NOMO-1 treated with DMSO at 0.1 percent for 48 hours (cell line): ENCODE data around the gene APAF1.
A peak's percentile ranks its signal among the peaks of the same experiment; 100 is the strongest.
"Not testable (repeated sequence)": the region's sequence is repeated elsewhere in the genome, so short reads cannot be mapped to it uniquely, and the experiment has no call there.

Experiments used
- DNase-seq: peaks from one replicate; lab custom pipeline; 2025; ENCODE audit not compliant: unreplicated experiment; lab: John Stamatoyannopoulos, UW

The APAF1 gene, protein sequence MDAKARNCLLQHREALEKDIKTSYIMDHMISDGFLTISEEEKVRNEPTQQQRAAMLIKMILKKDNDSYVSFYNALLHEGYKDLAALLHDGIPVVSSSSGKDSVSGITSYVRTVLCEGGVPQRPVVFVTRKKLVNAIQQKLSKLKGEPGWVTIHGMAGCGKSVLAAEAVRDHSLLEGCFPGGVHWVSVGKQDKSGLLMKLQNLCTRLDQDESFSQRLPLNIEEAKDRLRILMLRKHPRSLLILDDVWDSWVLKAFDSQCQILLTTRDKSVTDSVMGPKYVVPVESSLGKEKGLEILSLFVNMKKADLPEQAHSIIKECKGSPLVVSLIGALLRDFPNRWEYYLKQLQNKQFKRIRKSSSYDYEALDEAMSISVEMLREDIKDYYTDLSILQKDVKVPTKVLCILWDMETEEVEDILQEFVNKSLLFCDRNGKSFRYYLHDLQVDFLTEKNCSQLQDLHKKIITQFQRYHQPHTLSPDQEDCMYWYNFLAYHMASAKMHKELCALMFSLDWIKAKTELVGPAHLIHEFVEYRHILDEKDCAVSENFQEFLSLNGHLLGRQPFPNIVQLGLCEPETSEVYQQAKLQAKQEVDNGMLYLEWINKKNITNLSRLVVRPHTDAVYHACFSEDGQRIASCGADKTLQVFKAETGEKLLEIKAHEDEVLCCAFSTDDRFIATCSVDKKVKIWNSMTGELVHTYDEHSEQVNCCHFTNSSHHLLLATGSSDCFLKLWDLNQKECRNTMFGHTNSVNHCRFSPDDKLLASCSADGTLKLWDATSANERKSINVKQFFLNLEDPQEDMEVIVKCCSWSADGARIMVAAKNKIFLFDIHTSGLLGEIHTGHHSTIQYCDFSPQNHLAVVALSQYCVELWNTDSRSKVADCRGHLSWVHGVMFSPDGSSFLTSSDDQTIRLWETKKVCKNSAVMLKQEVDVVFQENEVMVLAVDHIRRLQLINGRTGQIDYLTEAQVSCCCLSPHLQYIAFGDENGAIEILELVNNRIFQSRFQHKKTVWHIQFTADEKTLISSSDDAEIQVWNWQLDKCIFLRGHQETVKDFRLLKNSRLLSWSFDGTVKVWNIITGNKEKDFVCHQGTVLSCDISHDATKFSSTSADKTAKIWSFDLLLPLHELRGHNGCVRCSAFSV (N-terminal part only)

DNA sequence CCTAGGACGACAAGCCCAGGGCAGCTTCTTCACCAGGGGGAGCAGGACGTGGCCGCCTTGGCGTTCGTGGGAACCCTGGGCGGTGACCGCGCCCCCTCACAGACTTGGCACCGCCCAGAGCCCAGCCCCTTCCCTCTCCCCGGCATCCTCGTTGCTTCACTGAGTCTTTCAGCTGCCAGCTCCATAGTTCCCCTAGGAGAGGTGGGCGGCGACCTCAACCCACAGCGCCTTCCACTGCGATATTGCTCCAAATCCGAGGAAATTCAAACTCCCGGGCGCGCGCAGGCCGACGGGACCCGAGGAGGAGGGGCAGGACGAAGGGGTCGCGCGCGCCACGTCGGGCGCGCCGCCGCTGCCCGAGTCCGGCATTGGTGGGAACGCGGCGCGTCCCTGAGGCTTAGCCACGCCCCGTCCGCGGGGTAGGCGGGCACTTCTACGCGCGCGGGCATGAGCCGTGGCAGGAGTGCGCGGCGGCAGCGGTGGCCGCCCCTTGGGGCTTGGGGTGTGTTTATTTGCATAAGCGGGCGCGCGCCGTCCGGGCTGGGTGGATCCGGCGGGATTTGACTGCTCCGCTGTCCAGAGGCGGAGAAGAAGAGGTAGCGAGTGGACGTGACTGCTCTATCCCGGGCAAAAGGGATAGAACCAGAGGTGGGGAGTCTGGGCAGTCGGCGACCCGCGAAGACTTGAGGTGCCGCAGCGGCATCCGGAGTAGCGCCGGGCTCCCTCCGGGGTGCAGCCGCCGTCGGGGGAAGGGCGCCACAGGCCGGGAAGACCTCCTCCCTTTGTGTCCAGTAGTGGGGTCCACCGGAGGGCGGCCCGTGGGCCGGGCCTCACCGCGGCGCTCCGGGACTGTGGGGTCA, at the start of gene APAF1, which contains the start of gene IKBIP:
Gene APAF1, plus strand, starts transcription at position 579 of the 860 bp plus-strand sequence. CDS start 3,070 bp downstream, outside the sequence.
Gene IKBIP, minus strand, starts transcription at position 77 of the 860 bp plus-strand sequence. CDS start 87 bp downstream, outside the sequence.
- DNase-seq: peak; percentile 88

DNA sequence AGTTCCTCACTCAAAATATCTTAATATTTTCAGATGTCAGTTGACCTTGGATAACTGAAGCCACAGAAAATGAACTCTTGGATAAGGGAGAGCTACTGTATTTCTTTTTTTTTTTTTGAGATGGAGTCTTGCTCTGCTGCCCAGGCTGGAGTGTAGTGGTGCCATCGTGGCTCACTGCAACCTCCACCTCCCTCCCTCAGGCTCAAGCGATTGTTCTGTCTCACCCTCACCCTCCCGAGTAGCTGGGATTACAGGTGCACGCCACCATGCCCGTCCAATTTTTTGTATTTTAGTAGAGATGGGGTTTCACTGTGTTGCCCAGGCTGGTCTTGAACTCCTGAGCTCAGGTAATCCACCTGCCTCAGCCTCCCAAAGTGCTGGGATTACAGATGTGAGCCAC, 47.8 kb upstream of the APAF1 start:
- DNase-seq: not testable (repeated sequence)

DNA sequence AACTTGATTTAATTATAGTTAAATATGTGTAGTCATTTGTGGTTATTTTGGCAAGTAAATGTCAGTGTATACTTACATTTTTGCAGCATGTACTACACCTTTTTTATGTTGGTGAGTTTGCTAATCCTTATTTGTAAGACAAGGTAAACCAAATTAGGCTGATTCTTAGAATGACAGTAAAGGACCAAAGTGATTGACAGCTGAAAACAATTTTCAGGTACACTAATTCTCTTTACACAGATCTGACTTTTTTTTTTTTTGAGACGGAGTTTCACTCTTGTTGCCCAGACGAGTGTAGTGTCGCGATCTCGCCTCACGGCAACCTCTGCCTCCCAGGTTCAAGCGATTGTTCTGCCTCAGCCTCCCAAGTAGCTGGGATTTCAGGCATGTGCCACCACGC, 43.2 kb upstream of the APAF1 start:
- DNase-seq: no peak

DNA sequence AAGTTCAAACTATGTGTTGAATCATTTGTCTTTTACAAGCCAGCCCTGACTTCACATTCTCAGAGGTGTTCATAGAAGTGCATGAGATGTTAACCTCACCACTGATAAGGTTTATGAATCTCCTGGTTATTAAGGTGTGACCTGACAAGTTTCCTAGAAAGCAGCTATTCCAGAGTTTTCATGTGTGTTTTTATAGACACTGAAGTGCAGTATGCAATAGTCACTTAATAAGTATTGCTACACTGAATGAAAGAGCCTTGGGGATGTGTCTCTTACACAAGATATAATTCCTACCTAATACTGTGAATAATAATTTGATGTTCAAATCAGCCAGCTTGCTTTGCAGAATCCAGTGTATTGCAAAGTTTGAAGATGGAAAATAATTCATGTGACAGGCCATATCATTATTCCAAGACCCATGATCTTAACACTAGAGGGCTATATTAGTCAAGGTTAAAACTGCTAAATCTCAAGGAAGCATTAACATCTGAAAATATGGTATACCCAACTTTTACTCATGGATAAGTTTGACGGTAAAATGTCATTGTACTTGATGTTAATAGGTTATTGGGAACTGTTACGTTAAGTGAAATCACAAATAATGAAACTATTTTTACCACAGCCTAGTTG, 38.6 kb upstream of the APAF1 start:
- peak; percentile 79 for DNase-seq

DNA sequence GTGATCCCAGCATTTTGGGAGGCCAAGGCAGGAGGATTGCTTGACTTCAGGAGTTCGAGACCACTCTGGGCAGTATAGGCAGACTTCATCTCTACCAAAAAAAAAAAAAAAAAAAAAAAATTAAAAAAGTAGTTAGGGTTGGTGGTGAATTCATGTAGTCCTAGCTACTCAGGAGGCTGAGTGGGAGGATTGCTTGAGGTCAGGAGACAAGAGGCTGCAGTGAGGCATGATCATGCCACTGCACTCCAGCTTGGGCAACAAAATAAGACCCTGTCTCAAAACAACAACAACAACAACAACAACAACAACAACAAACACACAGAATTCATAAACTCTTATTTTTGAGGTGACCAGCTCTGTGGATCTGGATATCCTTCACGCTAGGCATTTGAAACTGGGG, 34.5 kb upstream of the APAF1 start:
- DNase-seq: no peak

DNA sequence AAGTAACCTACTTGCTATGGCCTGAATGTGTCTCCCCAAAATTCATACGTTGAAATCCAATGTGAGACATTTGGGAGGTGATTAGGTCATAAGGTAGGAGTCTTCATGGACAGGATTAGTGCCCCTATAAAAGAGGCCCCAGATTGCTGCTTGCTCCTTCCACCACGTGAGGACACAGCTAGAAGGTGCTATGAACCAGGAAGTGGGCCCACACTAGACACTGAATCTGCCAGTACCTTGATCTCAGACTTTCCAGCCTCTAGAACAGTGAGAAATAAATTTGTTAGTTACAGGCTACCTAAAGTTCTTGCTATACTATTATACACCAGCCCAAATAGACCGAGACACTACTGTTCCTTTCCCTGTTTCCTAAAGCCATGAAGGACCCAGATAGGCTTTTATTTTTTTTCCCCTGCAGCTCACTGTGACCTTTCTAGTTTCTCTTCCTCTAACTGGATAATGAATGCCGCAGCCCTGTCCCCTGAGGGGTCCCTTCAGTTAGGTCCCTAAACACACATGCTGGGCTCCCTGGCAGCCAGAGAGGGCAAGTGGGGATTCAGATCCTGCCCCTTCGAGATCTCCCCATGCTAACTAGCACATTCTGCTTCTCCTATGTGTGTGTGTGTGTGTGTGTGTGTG, 32.3 kb upstream of the APAF1 start:
- peak; percentile 88 for DNase-seq

DNA sequence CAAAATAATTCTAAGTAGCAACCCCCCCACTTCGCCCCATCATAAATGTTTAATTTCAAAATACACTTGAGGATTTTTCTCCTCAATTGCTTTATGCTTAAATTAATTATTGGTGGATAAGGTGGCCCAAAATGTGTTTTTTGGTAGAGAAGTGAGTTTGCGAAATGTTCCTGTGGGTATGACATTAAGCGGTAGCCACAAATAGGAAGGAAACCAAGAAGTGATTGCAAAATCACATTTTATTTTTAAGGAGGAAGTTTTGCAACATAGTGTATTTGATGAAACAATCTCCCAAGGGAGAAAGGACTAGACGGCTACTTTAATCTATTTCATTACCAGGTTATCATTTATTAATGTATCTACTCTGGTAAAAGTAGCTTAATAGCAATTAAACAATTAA, 26.1 kb upstream of the APAF1 start:
- DNase-seq: peak; percentile 95

DNA sequence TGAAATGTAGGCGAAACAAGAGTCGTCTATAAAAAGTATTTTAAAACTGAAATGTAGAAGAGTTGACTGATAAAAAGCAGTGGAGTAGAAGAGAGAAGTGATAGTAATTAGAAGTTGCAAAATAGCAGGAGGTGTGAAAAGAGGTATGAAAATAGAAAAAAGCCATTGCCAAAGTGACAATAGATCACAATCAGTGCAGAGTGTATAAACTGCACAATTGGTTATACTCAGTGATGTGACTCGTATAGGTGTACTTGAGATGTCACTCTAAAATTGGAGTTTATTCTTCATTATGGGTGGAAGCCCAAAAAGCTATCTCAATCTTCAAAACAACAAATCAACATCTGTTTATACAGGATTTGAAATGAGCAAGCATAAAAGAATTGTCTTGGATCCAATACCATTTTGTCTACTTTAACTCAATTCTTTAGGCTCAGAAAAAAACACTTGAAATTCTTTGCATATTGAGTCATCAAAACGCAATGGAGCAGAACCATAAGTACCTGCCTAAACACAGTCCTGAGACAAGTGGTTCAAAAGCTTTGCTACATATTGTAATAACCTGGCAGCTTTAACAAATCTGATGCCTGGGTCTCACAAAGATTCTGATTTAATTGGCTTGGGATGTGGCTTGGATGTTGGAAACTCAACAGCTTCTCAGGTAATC, 9.3 kb upstream of the APAF1 start:
- peak; percentile 35 for DNase-seq

DNA sequence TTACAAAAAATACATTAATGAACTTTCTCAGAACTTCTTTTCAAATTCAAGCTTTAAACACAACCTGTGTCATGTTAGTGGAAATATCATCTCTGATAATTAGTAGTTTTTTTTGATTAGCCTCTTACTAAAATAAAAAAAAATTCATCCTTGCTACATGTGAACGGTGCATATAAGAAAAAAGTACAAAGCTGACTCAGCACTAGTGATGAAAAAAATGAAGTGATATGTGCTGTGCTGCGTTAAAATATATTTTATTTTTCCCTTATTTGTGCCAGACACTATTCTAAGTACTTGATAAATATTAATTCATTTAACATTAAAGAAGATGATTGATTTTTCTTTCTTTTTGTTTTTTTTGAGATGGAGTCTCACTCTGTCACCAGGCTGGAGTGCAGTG, 8.0 kb upstream of the APAF1 start:
- no peak for DNase-seq

DNA sequence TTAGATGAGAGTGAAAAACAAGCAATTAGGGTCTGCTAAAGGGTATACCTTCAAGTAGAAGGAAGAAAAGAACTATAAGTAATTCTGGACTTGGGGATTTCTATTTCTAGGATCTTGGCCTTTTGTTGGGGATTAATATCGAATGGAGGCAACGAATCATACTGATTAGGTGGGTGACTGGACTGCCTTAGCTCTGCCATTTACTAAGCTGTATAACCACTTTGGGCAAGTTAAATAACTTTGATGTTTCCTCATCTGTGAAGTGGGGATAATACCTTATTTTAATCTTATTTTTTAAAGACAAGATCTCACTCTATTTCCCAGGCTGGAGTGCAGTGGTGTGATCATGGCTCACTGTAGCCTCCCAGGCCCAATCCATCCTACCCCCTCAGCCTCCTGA, 7.1 kb upstream of the APAF1 start:
- DNase-seq: no peak

DNA sequence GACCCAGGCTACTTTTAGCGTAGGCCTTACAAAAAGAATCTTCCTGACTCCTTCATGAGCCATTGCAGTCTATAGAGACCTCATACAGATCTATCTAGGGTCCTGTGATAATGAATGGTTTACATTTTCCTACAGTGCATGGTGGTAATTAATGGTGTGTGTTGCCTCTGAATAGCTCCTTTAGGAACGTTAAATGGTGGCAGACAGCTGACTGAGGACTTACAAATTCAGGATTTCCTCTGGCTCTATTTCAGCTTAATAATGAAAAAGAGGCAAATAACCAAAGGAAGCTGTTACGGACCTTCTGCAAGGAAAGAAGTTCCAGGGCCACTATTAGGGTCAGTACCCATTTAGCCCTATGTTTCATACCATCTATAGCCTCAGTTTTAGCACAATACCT, 5.6 kb upstream of the APAF1 start:
- DNase-seq: no peak

DNA sequence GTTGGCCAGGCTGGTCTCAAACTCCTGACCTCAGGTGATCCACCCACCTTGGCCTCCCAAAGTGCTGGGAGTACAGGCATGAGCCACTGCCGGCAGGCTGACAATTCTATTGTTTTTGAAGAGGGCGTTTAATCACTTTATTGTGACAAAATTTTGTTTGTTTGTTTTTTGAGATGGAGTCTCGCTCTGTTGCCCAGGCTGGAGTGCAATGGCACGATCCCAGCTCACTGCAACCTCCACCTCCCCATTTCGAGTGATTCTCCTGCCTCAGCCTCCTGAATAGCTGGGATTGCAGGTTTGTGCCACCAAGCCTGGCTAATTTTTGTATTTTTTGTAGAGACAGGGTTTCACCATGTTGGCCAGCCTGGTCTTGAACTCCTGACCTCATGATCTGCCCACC, 2.3 kb upstream of the APAF1 start:
- not testable (repeated sequence) for DNase-seq

DNA sequence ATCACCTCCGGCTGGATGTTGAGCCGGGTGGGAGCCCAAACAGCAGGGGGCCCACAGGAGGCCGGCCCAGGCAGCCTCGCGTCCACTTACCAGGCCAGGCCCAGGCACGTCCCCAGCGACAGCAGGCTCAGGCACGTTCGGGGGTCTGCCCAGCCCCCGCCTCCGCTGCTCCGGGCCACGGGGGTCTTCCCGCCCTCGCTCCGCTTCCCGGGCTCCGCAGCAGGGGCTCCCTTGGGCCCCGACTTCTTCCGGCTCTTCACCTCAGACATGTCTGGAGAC, 718 bp upstream of the APAF1 start:
- no peak for DNase-seq

DNA sequence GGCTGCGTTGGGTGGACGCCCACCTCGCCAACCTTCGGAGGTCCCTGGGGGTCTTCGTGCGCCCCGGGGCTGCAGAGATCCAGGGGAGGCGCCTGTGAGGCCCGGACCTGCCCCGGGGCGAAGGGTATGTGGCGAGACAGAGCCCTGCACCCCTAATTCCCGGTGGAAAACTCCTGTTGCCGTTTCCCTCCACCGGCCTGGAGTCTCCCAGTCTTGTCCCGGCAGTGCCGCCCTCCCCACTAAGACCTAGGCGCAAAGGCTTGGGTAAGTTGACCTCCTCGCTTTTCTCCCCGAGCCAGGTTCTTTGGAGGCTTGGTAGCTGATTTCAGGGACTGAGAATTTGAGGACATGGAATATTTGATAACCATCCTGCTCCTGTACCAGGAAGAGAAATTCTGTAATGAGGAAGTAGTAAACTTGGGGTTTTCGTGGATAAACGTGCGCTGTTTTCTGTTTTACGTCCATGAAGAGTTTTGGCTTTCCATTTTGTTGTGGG, 530 bp downstream of the APAF1 start:
- DNase-seq: peak; percentile 47

DNA sequence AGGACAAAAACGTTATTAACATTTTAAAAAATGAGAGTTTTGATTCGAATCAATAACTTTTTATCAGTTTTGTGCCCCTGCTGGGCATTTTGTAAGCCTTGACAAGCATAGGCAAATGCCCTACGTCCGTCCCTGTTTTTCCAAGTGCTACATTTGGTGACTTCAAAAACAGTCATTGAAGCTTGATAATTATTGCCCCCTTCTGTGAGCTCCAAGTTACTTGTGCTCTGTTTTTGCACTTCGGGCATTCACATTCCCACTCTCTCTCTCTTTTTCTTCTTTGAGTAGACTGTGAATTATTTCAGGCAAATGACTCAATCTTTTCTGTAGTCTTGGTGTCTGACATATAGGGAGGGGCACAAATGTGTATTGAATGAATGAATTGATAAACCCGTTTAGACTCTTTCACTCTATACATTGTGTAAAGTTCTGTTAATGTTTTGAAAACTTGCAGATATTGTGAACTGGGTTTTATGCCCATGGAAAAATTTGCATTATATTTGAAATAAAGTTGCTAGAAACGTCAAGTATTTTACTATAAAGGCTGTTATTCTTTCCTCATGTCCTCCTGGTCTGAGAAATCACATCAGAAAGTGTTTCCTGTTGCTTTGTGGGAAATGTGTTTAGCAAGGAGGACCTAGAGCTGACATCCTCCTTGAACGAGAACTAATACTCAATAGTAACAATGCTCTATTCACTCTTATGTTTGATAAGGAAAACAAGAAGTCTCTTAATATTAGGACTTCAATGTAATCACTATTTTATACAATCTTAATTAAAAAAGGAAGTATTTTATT, 1.4 kb downstream of the APAF1 start:
- no peak for DNase-seq

DNA sequence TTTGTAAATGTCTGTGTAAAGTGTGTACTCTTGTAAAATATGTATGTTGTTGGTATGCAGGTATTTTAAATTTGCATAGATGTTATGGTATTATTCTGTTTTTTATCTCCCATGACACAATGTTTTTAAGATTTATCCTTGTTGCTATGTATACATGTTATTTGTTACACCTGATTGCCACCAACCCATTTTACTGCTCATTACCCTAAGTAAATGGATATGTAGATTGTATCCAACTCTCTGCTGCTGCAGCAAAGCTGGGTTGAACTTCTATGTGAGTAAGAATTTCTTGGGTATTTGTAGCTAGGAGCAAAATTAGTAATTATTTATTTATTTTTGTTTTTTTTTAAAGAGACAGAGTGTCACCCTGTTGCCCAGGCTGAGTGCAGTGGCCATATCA, 6.2 kb downstream of the APAF1 start:
- DNase-seq: no peak

DNA sequence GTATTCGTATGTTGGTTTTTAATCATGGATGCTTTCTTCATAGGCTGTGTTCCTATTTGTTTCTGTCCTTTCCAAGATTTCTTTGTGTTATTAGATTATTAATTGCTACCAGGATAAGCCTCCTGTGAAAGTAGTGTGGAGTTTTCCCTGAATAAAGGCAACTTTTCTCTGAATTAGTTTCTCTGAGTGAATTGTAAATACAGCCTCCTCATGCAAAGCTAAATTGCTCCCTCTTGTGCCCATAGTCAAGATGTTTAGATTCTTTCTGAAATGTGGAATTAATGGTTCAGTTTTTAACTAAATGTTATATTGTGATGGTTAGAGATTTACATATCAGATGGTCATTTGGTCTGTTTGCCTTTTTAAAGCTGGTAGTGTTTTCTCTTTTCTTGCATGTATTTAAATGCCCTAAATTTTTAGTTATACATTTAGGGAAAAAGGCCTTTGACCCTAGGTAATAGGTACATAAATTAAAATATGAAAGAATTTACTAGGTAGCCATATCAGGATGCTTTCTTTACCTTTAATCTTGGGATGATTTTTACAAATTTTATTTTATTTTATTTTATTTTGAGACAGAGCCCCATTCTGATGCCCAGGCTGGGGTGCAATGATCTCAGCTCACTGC, 8.9 kb downstream of the APAF1 start:
- DNase-seq: peak; percentile 71
